22Rv1 (cell line): ENCODE results near the gene MARCHF3.

Source experiments
- H3K27ac ChIP-seq: fragments of 450-650 bp; 2 replicates; pipeline ENCODE4 v1.5.1; 2017
- ZFX ChIP-seq: fragments of 450-650 bp; IDR thresholded peaks from 2 replicates; pipeline ENCODE4 v1.6.1; 2017; ENCODE audit warnings: antibody characterized with exemption, borderline replicate concordance
- TF ChIP-seq, protein P1 (sequence below): fragments of 450-650 bp; IDR thresholded peaks from 2 replicates; pipeline ENCODE4 v1.5.1; 2017; ENCODE audit warnings: mild to moderate bottlenecking

Gene MARCHF3

GRCh38 chr5:126852841-126853271 lies 177.5 kb downstream of the MARCHF3 start:
- H3K27ac ChIP-seq = no peak overlapping the region
- no peak for TF ChIP-seq ZFX
- TF ChIP-seq, protein P1, sequence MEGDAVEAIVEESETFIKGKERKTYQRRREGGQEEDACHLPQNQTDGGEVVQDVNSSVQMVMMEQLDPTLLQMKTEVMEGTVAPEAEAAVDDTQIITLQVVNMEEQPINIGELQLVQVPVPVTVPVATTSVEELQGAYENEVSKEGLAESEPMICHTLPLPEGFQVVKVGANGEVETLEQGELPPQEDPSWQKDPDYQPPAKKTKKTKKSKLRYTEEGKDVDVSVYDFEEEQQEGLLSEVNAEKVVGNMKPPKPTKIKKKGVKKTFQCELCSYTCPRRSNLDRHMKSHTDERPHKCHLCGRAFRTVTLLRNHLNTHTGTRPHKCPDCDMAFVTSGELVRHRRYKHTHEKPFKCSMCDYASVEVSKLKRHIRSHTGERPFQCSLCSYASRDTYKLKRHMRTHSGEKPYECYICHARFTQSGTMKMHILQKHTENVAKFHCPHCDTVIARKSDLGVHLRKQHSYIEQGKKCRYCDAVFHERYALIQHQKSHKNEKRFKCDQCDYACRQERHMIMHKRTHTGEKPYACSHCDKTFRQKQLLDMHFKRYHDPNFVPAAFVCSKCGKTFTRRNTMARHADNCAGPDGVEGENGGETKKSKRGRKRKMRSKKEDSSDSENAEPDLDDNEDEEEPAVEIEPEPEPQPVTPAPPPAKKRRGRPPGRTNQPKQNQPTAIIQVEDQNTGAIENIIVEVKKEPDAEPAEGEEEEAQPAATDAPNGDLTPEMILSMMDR = no peak

DNA sequence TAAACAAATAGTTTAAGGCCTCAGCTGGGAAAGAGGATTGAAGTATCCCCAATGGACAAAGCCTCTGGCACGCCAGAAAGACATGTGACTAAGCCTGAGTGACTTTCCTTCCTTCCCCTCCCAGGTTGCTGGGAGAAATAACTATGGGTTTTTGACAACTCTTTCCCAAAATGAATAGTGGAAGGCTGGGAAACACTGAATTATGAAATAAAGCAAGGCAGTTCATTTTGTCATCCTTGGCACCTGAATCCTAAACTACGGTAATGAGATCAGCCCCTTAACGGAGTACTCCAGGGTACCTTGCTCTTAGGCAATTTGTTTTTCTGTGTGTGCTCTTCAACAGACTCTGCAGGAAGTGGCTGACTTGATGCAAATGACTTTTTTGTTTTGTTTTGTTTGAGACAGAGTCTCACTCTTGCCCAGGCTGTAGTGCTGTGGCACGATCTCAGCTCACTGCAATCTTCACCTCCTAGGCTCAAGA lies 178.2 kb downstream of the MARCHF3 start:
- no peak overlapping the region for H3K27ac ChIP-seq
- TF ChIP-seq, protein P1 = no peak
- TF ChIP-seq ZFX = no peak

GRCh38 chr5:126851501-126852011 lies 178.8 kb downstream of the MARCHF3 start:
- no peak for TF ChIP-seq ZFX
- H3K27ac ChIP-seq = no peak overlapping the region

DNA sequence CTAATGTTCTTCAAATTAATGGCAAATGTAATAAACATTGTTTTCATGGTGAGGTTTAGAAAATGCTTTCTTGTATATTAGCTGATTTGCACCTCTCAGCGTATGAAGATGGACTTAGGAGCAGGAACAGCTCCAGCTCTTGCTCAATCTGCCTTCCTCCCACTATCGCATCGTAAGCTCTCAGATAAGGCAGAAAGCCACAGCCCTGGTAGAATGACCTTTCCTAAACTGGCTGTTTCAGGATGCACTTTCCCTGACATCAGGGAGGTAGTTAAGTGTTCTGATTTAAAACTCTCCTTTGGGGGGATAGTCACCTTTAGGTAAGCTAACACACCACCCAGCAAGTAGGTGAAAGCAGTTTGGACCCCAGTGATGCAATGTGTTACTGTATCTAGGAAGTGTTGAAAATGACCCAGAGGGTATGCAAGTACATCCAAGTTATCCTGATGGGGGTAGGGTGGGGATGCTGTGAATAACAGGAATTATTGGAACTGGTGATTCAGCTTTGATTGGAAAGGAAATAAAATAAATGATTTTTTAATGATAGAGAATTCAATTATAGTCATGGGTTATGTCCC lies 181.2 kb downstream of the MARCHF3 start:
- no peak for TF ChIP-seq ZFX
- TF ChIP-seq, protein P1 = no peak
- no peak overlapping the region for H3K27ac ChIP-seq

DNA sequence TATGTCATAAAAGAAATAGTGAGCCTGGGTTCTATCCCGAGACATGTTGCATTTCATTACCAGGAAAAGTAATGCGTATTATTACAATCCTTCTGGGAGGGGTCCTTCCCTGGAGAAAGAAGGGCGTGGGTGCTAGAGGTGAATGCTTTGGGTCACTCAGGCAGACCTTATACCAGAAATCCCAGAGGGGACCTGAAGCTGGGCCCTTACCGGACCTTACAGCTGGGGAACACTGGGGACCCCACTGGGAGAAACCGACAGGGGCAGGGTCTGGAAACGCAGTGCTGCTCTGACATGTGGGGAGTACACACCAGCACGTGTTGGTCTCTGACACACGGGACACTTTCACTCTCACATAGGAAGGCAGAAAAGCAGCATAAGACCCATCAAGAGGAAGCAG lies 182.1 kb downstream of the MARCHF3 start:
- TF ChIP-seq, protein P1 = no peak
- no peak for TF ChIP-seq ZFX
- no peak overlapping the region for H3K27ac ChIP-seq

DNA sequence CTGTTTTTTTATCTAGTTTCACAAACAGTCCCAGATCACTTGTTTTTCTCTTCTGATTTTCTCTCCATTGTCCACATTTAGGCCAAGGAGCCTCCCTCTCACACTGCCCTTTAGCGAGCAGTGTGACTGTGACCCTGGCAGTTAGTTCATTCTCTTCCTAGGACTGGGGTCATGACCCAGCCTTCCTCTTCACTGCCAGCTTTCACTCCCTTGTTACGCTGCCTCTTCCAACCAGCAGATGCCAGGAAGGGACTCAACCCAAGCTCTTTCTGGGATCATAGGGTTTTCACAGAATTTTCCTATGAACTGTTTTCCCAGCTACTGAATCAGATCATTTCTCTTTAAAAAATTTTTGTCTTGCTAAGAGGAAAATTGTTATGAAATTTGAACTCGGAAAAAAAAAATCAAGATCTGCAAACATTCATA lies 182.5 kb downstream of the MARCHF3 start:
- no peak overlapping the region for H3K27ac ChIP-seq
- TF ChIP-seq, protein P1 = no peak
- no peak for TF ChIP-seq ZFX

- TF ChIP-seq, protein P1 = no peak
- no peak for TF ChIP-seq ZFX
- no peak overlapping the region for H3K27ac ChIP-seq
Measured at GRCh38 chr5:126847456-126847820, 182.9 kb downstream of the MARCHF3 start.
